HEK293T (cell line): ENCODE data around the gene HAUS1.

Experiments
- ARNT ChIP-seq: fragments of 450-650 bp; IDR thresholded peaks from 2 replicates; pipeline ENCODE4 v1.6.1; 2017; ENCODE audit warnings: mild to moderate bottlenecking
- BHLHE40 ChIP-seq: fragments of 450-650 bp; IDR thresholded peaks from 2 replicates; pipeline ENCODE4 v1.6.1; 2016; ENCODE audit warnings: mild to moderate bottlenecking, moderate library complexity, borderline replicate concordance
- CTBP1 ChIP-seq: fragments of 450-650 bp; IDR thresholded peaks from 2 replicates; pipeline ENCODE4 v1.6.1; 2016; ENCODE audit warnings: borderline replicate concordance
- ELF4 ChIP-seq: fragments of 450-650 bp; IDR thresholded peaks from 2 replicates; pipeline ENCODE4 v1.6.1; 2017; ENCODE audit warnings: antibody characterized with exemption
- FOXA1 ChIP-seq: fragments of 450-650 bp; IDR thresholded peaks from 2 replicates; pipeline ENCODE4 v1.6.1; 2016; ENCODE audit warnings: mild to moderate bottlenecking
- FOXK2 ChIP-seq: fragments of 450-650 bp; IDR thresholded peaks from 2 replicates; pipeline ENCODE4 v1.6.1; 2016; ENCODE audit warnings: mild to moderate bottlenecking
- FOXM1 ChIP-seq: fragments of 450-650 bp; IDR thresholded peaks from 2 replicates; pipeline ENCODE4 v1.6.1; 2017; ENCODE audit warnings: mild to moderate bottlenecking, borderline replicate concordance
- SP1 ChIP-seq: fragments of 450-650 bp; IDR thresholded peaks from 2 replicates; pipeline ENCODE4 v1.6.1; 2017
- TARDBP ChIP-seq: fragments of 450-650 bp; IDR thresholded peaks from 2 replicates; pipeline ENCODE4 v1.6.1; 2016
- ZNF384 ChIP-seq: fragments of 450-650 bp; IDR thresholded peaks from 2 replicates; pipeline ENCODE4 v1.6.1; 2016
- TF ChIP-seq, protein P1 (sequence below): fragments of 450-650 bp; IDR thresholded peaks from 2 replicates; pipeline ENCODE4 v1.6.1; 2016

DNA sequence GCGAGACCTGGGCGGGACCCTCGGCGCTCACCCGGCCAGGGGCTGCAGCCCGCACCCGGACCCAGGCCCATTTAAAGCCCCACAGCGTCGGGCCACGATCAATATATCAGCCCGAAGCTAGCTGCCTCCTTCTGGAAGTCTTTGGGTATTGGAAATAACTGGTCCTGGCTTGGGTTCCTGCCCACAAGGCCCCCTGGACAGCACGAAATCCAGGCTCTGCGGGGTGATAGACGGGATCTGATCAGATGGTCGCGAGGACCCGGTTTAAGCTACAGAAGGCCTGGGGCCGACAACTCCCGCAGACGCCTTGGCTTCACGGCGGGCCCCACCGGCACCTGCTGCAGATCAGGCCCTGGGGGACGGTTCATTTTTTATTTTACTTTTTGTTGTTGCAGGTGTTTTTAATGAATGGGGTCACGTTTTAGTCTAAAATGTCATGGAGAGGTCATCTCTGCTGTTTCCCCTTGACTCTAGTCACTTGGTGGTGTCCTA lies 31.8 kb upstream of the HAUS1 start:
- TF ChIP-seq, protein P1, sequence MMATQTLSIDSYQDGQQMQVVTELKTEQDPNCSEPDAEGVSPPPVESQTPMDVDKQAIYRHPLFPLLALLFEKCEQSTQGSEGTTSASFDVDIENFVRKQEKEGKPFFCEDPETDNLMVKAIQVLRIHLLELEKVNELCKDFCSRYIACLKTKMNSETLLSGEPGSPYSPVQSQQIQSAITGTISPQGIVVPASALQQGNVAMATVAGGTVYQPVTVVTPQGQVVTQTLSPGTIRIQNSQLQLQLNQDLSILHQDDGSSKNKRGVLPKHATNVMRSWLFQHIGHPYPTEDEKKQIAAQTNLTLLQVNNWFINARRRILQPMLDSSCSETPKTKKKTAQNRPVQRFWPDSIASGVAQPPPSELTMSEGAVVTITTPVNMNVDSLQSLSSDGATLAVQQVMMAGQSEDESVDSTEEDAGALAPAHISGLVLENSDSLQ: no peak
- TF ChIP-seq ARNT: no peak
- TF ChIP-seq FOXM1: no peak
- no peak for TF ChIP-seq CTBP1
- no peak for TF ChIP-seq BHLHE40
- no peak for TF ChIP-seq TARDBP
- no peak for TF ChIP-seq SP1
- no peak for TF ChIP-seq FOXK2
- TF ChIP-seq ELF4: no peak
- TF ChIP-seq ZNF384: no peak
- no peak for TF ChIP-seq FOXA1
